Caco-2 (cell line): ENCODE results near the gene OTOG. TPM values are rescaled to one million over a fixed set of nuclear protein-coding genes. Genes with fewer than 3 reads are reported as not detected.

ENCODE experiments used
- BruUV-seq: library from RNA; stranded (reverse); fragments of 400-500 nt; replicated peaks from 2 replicates; lab custom pipeline; 2021; lab: Mats Ljungman, UMichigan
- CTCF ChIA-PET: fragments of 300-600 bp; sonication (Branson Sonifier 250); formaldehyde crosslinking; loops from one replicate; lab custom pipeline; 2022; ENCODE audit warnings: antibody characterized with exemption; lab: Charles Lee
- POLR2A ChIA-PET: fragments of 300-600 bp; sonication (Branson Sonifier 250); formaldehyde crosslinking; loops from one replicate; lab custom pipeline; 2022; ENCODE audit warnings: antibody characterized with exemption; lab: Charles Lee
- DNase-seq, 2 experiments: peaks; one replicate each; pipeline versions ENCODE4 v3.0.0 to v3.0.0-alpha.2; 2020 to 2022
- H3K27me3 ChIP-seq: replicated peaks from 2 replicates; pipeline ENCODE4 v1.6.0; 2011; ENCODE audit warnings: low read length; ENCODE audit not compliant: control insufficient read depth, insufficient read depth
- H3K36me3 ChIP-seq: 2 replicates; pipeline ENCODE4 v1.5.1; 2011; ENCODE audit warnings: low read length; ENCODE audit not compliant: control insufficient read depth, insufficient read depth
- H3K4me1 ChIP-seq: fragments of 250-450 bp; sonication (Bioruptor Pico); 2 replicates; pipeline ENCODE4 v1.5.1; 2020; ENCODE audit warnings: mild to moderate bottlenecking
- H3K4me3 ChIP-seq: 2 replicates; pipeline ENCODE4 v1.5.1; 2011; ENCODE audit warnings: low read depth, mild to moderate bottlenecking, control low read depth, low read length
- H3K9me3 ChIP-seq: fragments of 250-450 bp; sonication (Bioruptor Pico); 2 replicates; pipeline ENCODE4 v1.5.1; 2020; ENCODE audit warnings: mild to moderate bottlenecking, moderate library complexity
- H3K27ac Mint-ChIP-seq: one replicate; pipeline ENCODE4 v1.8.0; 2022; ENCODE audit warnings: mixed read lengths; ENCODE audit not compliant: unreplicated experiment
- H3K27me3 Mint-ChIP-seq: one replicate; pipeline ENCODE4 v1.8.0; 2022; ENCODE audit warnings: mixed read lengths; ENCODE audit not compliant: insufficient read depth, unreplicated experiment
- H3K36me3 Mint-ChIP-seq: one replicate; pipeline ENCODE4 v1.8.0; 2022; ENCODE audit warnings: mild to moderate bottlenecking, mixed read lengths; ENCODE audit not compliant: insufficient read depth, unreplicated experiment
- H3K4me1 Mint-ChIP-seq: one replicate; pipeline ENCODE4 v1.8.0; 2022; ENCODE audit warnings: low read depth, mixed read lengths; ENCODE audit not compliant: unreplicated experiment
- H3K4me3 Mint-ChIP-seq: one replicate; pipeline ENCODE4 v1.8.0; 2022; ENCODE audit warnings: mild to moderate bottlenecking, moderate library complexity, mixed read lengths; ENCODE audit not compliant: unreplicated experiment
- H3K9me3 Mint-ChIP-seq: one replicate; pipeline ENCODE4 v1.8.0; 2022; ENCODE audit warnings: mixed read lengths; ENCODE audit not compliant: unreplicated experiment
- intact Hi-C: fragments of 100-400 bp; cut with micrococcal nuclease; formaldehyde crosslinking; loops from one replicate; pipeline ENCODE4 v1.10.0; 2022; ENCODE audit not compliant: unreplicated experiment
- total RNA-seq: library from RNA; stranded (reverse); gene quantifications from 2 replicates; pipeline ENCODE4 v1.2.3, GENCODE V29; 2022
- TF ChIP-seq, protein P1 (sequence below), 2 experiments: fragments of 200-600 bp in 1 of 2; IDR thresholded peaks; 1 replicate in 1 of 2; 2 replicates in 1 of 2; pipeline versions ENCODE4 v1.5.1 to v1.8.0; 2011 to 2022; ENCODE audit warnings: antibody characterized with exemption in 1 of 2, control low read depth in 1 of 2, inconsistent platforms in 1 of 2, low read depth in 1 of 2, low read length in 1 of 2, mild to moderate bottlenecking in 1 of 2, moderate library complexity in 1 of 2; ENCODE audit not compliant: insufficient read depth in 1 of 2, severe bottlenecking in 1 of 2, unreplicated experiment in 1 of 2

OTOG gene
- total RNA-seq, 1 experiment from 2014 or later: 0.95 TPM

- Mint-ChIP-seq H3K4me3 (no peak overlapping the region), H3K9me3 (no peaks in the 10 kb centered on the region), H3K4me1 (no peaks in the 10 kb centered on the region), H3K27ac (no peak overlapping the region), H3K27me3 (peaks cover 20% of the 10 kb centered on the region), H3K36me3 (no peaks in the 10 kb centered on the region)
- H3K4me3 ChIP-seq: no peak overlapping the region
- no TSS peak for BruUV-seq
- 0 out of 2 replicates have a peak, but pooled peaks cover 3% of the 10 kb centered on the region for H3K9me3 ChIP-seq
- ChIA-PET POLR2A (no interaction called here), CTCF (no interaction called here)
- no peaks in the 10 kb centered on the region for H3K4me1 ChIP-seq
- TF ChIP-seq, protein P1, sequence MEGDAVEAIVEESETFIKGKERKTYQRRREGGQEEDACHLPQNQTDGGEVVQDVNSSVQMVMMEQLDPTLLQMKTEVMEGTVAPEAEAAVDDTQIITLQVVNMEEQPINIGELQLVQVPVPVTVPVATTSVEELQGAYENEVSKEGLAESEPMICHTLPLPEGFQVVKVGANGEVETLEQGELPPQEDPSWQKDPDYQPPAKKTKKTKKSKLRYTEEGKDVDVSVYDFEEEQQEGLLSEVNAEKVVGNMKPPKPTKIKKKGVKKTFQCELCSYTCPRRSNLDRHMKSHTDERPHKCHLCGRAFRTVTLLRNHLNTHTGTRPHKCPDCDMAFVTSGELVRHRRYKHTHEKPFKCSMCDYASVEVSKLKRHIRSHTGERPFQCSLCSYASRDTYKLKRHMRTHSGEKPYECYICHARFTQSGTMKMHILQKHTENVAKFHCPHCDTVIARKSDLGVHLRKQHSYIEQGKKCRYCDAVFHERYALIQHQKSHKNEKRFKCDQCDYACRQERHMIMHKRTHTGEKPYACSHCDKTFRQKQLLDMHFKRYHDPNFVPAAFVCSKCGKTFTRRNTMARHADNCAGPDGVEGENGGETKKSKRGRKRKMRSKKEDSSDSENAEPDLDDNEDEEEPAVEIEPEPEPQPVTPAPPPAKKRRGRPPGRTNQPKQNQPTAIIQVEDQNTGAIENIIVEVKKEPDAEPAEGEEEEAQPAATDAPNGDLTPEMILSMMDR (IDR thresholded peaks at IDR 0.05; ENCODE audit: insufficient read depth in 1 of 2, low read depth in 1 of 2, low read length in 1 of 2, severe bottlenecking in 1 of 2, unreplicated experiment in 1 of 2): no peak
- H3K36me3 ChIP-seq: no peaks in the 10 kb centered on the region
- no peaks in the 10 kb centered on the region for H3K27me3 ChIP-seq
- DNase-seq: no peak
- intact Hi-C loops: no loop called here
Observed at GRCh38 chr11:17646451-17647145, 99.5 kb downstream of the OTOG start.

- no peaks in the 10 kb centered on the region for H3K36me3 Mint-ChIP-seq
- H3K4me3 ChIP-seq: no peak overlapping the region
- no peak overlapping the region for H3K27ac Mint-ChIP-seq
- POLR2A ChIA-PET: no interaction called here
- no TSS peak for BruUV-seq
- H3K27me3 Mint-ChIP-seq: peaks cover 22% of the 10 kb centered on the region
- no peaks in the 10 kb centered on the region for H3K27me3 ChIP-seq
- no peaks in the 10 kb centered on the region for H3K4me1 ChIP-seq
- intact Hi-C loops: no loop called here
- CTCF ChIA-PET: no interaction called here
- H3K4me3 Mint-ChIP-seq: no peak overlapping the region
- TF ChIP-seq, protein P1 (IDR thresholded peaks at IDR 0.05; ENCODE audit: insufficient read depth in 1 of 2, low read depth in 1 of 2, low read length in 1 of 2, severe bottlenecking in 1 of 2, unreplicated experiment in 1 of 2): no peak
- no peaks in the 10 kb centered on the region for H3K36me3 ChIP-seq
- 0 out of 2 replicates have a peak, but pooled peaks cover 3% of the 10 kb centered on the region for H3K9me3 ChIP-seq
- no peaks in the 10 kb centered on the region for H3K9me3 Mint-ChIP-seq
- no peak for DNase-seq
- H3K4me1 Mint-ChIP-seq: no peaks in the 10 kb centered on the region
Observed at GRCh38 chr11:17648528-17648927, 101.5 kb downstream of the OTOG start.

- Mint-ChIP-seq H3K27ac (no peak overlapping the region), H3K4me3 (no peak overlapping the region), H3K9me3 (no peaks in the 10 kb centered on the region), H3K36me3 (no peaks in the 10 kb centered on the region), H3K27me3 (peaks cover 22% of the 10 kb centered on the region), H3K4me1 (no peaks in the 10 kb centered on the region)
- Histone ChIP-seq H3K27me3 (no peaks in the 10 kb centered on the region), H3K4me1 (no peaks in the 10 kb centered on the region), H3K9me3 (0 out of 2 replicates have a peak, but pooled peaks cover 3% of the 10 kb centered on the region), H3K36me3 (no peaks in the 10 kb centered on the region), H3K4me3 (no peak overlapping the region)
- no TSS peak for BruUV-seq
- TF ChIP-seq, protein P1 (IDR thresholded peaks at IDR 0.05; ENCODE audit: insufficient read depth in 1 of 2, low read depth in 1 of 2, low read length in 1 of 2, severe bottlenecking in 1 of 2, unreplicated experiment in 1 of 2): no peak
- intact Hi-C loops: no loop called here
- POLR2A ChIA-PET: no interaction called here
- DNase-seq: no peak
- CTCF ChIA-PET: no interaction called here
Observed at GRCh38 chr11:17649261-17649660, 102.2 kb downstream of the OTOG start.
